ENCODE measurements around the gene RCOR2.
A peak's percentile ranks its signal among the peaks of the same experiment; 100 is the strongest.

GRCh38 chr11:63939397-63939891 is 22.5 kb upstream of the RCOR2 start:
- TF ChIP-seq CTCF (IDR thresholded peaks at IDR 0.05; ENCODE audit: poor library complexity, severe bottlenecking) = no peak
- TF ChIP-seq, protein P1, sequence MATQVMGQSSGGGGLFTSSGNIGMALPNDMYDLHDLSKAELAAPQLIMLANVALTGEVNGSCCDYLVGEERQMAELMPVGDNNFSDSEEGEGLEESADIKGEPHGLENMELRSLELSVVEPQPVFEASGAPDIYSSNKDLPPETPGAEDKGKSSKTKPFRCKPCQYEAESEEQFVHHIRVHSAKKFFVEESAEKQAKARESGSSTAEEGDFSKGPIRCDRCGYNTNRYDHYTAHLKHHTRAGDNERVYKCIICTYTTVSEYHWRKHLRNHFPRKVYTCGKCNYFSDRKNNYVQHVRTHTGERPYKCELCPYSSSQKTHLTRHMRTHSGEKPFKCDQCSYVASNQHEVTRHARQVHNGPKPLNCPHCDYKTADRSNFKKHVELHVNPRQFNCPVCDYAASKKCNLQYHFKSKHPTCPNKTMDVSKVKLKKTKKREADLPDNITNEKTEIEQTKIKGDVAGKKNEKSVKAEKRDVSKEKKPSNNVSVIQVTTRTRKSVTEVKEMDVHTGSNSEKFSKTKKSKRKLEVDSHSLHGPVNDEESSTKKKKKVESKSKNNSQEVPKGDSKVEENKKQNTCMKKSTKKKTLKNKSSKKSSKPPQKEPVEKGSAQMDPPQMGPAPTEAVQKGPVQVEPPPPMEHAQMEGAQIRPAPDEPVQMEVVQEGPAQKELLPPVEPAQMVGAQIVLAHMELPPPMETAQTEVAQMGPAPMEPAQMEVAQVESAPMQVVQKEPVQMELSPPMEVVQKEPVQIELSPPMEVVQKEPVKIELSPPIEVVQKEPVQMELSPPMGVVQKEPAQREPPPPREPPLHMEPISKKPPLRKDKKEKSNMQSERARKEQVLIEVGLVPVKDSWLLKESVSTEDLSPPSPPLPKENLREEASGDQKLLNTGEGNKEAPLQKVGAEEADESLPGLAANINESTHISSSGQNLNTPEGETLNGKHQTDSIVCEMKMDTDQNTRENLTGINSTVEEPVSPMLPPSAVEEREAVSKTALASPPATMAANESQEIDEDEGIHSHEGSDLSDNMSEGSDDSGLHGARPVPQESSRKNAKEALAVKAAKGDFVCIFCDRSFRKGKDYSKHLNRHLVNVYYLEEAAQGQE (IDR thresholded peaks at IDR 0.05; ENCODE audit: borderline replicate concordance) = no peak
- no peak for TF ChIP-seq EZH2 (IDR thresholded peaks at IDR 0.05; ENCODE audit: borderline replicate concordance, insufficient read depth, low read length, poor library complexity, severe bottlenecking)
- TF ChIP-seq POLR2AphosphoS5 (IDR thresholded peaks at IDR 0.05) = no peak
- TF ChIP-seq SMC3 (conservative IDR thresholded peaks at IDR 0.05; ENCODE audit: poor library complexity) = peak; percentile 46
- no peak for TF ChIP-seq RAD21 (conservative IDR thresholded peaks at IDR 0.05)
- TF ChIP-seq TAF1 (IDR thresholded peaks at IDR 0.05; ENCODE audit: low read depth) = no peak
- TF ChIP-seq EP300 (conservative IDR thresholded peaks at IDR 0.05; ENCODE audit: poor library complexity, severe bottlenecking) = no peak

All from neural cell (in vitro differentiated cells).